A673 (cell line): ENCODE data around the gene RAD51C.

Source experiments
- CTCF ChIP-seq: fragments of 300-800, 200-600 bp; sonication (generic); conservative IDR thresholded peaks from 2 replicates; pipeline ENCODE4 v1.5.1; 2017; ENCODE audit warnings: low read depth, mild to moderate bottlenecking, antibody characterized with exemption, low read length, moderate library complexity, mixed read lengths
- EZH2 ChIP-seq: fragments of 200-600 bp; sonication (generic); IDR thresholded peaks from 2 replicates; pipeline ENCODE4 v1.6.1; 2017; ENCODE audit warnings: borderline replicate concordance, low read depth, mild to moderate bottlenecking, mixed read lengths, antibody characterized with exemption, low read length; ENCODE audit not compliant: poor library complexity, severe bottlenecking

GRCh38 chr17:58703137-58703915, 10.9 kb downstream of the RAD51C start:
- TF ChIP-seq CTCF (no peak), EZH2 (no peak)
